ENCODE data around the gene CTNNB1. TPM values are rescaled to one million over a fixed set of nuclear protein-coding genes. Genes with fewer than 3 reads are reported as not detected.

Gene CTNNB1
- total and polyA plus RNA-seq, 2 experiments from 2014 or later = 89.4 to 566 TPM

DNA sequence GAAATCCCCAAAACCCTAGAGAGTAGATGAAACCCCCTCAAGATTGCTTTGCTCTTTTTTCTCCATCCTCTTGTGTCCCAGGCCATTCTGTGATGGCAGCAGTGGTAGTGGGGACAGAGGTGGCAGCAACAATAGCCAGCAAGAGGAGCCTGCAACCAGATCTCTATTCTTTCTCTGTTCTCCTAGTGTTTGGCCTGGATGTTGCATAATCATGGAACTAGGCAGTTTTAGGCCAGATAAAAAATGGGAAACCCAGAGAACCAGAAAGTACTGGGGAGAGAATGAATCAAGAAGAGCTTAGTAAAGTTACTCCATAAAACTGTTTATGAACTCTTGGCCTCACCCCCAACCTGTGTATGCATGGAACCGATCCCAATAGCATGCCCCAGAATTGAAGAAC, 52.3 kb downstream of the CTNNB1 start:
- H3K4me2 ChIP-seq = no peak overlapping the region
- no peak for DNase-seq (ENCODE audit: low spot score)
- H3K4me1 Mint-ChIP-seq = peaks cover 11% of the 10 kb centered on the region; the same call in 2 of the 3 replicates
- no peaks in the 10 kb centered on the region for H4K20me1 ChIP-seq (replicated peaks; ENCODE audit: insufficient read depth)
- H3K27me3 ChIP-seq (ENCODE audit: insufficient read depth) = no peaks in the 10 kb centered on the region
- no peaks in the 10 kb centered on the region for H3K9me3 Mint-ChIP-seq
- H2AFZ ChIP-seq = no peak overlapping the region
- no peaks in the 10 kb centered on the region for H3K79me2 ChIP-seq (replicated peaks; ENCODE audit: insufficient read depth)
- ATAC-seq = no peak
- peaks cover 2% of the 10 kb centered on the region for H3K27me3 Mint-ChIP-seq (ENCODE audit: insufficient read depth, low read depth, poor library complexity)
- H3K4me3 ChIP-seq = no peak overlapping the region
- H3F3A ChIP-seq (replicated peaks; ENCODE audit: low read depth) = no peaks in the 10 kb centered on the region
- TF ChIP-seq, protein P1, sequence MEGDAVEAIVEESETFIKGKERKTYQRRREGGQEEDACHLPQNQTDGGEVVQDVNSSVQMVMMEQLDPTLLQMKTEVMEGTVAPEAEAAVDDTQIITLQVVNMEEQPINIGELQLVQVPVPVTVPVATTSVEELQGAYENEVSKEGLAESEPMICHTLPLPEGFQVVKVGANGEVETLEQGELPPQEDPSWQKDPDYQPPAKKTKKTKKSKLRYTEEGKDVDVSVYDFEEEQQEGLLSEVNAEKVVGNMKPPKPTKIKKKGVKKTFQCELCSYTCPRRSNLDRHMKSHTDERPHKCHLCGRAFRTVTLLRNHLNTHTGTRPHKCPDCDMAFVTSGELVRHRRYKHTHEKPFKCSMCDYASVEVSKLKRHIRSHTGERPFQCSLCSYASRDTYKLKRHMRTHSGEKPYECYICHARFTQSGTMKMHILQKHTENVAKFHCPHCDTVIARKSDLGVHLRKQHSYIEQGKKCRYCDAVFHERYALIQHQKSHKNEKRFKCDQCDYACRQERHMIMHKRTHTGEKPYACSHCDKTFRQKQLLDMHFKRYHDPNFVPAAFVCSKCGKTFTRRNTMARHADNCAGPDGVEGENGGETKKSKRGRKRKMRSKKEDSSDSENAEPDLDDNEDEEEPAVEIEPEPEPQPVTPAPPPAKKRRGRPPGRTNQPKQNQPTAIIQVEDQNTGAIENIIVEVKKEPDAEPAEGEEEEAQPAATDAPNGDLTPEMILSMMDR (conservative IDR thresholded peaks at IDR 0.05; ENCODE audit: low read depth in 2 of 2) = no peak
- no peak for TF ChIP-seq EZH2 (IDR thresholded peaks at IDR 0.05; ENCODE audit: low read depth, unreplicated experiment)
- no peak for TF ChIP-seq ZNF114 (CRISPR knock-in tag; IDR thresholded peaks at IDR 0.05)
- TF ChIP-seq STAT1 (IDR thresholded peaks at IDR 0.05; ENCODE audit: unreplicated experiment) = no peak
- TF ChIP-seq, protein P2, sequence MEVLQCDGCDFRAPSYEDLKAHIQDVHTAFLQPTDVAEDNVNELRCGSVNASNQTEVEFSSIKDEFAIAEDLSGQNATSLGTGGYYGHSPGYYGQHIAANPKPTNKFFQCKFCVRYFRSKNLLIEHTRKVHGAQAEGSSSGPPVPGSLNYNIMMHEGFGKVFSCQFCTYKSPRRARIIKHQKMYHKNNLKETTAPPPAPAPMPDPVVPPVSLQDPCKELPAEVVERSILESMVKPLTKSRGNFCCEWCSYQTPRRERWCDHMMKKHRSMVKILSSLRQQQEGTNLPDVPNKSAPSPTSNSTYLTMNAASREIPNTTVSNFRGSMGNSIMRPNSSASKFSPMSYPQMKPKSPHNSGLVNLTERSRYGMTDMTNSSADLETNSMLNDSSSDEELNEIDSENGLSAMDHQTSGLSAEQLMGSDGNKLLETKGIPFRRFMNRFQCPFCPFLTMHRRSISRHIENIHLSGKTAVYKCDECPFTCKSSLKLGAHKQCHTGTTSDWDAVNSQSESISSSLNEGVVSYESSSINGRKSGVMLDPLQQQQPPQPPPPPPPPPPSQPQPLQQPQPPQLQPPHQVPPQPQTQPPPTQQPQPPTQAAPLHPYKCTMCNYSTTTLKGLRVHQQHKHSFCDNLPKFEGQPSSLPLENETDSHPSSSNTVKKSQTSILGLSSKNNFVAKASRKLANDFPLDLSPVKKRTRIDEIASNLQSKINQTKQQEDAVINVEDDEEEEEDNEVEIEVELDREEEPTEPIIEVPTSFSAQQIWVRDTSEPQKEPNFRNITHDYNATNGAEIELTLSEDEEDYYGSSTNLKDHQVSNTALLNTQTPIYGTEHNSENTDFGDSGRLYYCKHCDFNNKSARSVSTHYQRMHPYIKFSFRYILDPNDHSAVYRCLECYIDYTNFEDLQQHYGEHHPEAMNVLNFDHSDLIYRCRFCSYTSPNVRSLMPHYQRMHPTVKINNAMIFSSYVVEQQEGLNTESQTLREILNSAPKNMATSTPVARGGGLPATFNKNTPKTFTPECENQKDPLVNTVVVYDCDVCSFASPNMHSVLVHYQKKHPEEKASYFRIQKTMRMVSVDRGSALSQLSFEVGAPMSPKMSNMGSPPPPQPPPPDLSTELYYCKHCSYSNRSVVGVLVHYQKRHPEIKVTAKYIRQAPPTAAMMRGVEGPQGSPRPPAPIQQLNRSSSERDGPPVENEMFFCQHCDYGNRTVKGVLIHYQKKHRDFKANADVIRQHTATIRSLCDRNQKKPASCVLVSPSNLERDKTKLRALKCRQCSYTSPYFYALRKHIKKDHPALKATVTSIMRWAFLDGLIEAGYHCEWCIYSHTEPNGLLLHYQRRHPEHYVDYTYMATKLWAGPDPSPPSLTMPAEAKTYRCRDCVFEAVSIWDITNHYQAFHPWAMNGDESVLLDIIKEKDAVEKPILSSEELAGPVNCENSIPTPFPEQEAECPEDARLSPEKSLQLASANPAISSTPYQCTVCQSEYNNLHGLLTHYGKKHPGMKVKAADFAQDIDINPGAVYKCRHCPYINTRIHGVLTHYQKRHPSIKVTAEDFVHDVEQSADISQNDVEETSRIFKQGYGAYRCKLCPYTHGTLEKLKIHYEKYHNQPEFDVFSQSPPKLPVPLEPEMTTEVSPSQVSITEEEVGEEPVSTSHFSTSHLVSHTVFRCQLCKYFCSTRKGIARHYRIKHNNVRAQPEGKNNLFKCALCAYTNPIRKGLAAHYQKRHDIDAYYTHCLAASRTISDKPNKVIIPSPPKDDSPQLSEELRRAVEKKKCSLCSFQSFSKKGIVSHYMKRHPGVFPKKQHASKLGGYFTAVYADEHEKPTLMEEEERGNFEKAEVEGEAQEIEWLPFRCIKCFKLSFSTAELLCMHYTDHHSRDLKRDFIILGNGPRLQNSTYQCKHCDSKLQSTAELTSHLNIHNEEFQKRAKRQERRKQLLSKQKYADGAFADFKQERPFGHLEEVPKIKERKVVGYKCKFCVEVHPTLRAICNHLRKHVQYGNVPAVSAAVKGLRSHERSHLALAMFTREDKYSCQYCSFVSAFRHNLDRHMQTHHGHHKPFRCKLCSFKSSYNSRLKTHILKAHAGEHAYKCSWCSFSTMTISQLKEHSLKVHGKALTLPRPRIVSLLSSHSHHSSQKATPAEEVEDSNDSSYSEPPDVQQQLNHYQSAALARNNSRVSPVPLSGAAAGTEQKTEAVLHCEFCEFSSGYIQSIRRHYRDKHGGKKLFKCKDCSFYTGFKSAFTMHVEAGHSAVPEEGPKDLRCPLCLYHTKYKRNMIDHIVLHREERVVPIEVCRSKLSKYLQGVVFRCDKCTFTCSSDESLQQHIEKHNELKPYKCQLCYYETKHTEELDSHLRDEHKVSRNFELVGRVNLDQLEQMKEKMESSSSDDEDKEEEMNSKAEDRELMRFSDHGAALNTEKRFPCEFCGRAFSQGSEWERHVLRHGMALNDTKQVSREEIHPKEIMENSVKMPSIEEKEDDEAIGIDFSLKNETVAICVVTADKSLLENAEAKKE (CRISPR knock-in tag; IDR thresholded peaks at IDR 0.05) = no peak
- no peak for TF ChIP-seq EZH2phosphoT487 (IDR thresholded peaks at IDR 0.05; ENCODE audit: unreplicated experiment)
- TF ChIP-seq, protein P3, sequence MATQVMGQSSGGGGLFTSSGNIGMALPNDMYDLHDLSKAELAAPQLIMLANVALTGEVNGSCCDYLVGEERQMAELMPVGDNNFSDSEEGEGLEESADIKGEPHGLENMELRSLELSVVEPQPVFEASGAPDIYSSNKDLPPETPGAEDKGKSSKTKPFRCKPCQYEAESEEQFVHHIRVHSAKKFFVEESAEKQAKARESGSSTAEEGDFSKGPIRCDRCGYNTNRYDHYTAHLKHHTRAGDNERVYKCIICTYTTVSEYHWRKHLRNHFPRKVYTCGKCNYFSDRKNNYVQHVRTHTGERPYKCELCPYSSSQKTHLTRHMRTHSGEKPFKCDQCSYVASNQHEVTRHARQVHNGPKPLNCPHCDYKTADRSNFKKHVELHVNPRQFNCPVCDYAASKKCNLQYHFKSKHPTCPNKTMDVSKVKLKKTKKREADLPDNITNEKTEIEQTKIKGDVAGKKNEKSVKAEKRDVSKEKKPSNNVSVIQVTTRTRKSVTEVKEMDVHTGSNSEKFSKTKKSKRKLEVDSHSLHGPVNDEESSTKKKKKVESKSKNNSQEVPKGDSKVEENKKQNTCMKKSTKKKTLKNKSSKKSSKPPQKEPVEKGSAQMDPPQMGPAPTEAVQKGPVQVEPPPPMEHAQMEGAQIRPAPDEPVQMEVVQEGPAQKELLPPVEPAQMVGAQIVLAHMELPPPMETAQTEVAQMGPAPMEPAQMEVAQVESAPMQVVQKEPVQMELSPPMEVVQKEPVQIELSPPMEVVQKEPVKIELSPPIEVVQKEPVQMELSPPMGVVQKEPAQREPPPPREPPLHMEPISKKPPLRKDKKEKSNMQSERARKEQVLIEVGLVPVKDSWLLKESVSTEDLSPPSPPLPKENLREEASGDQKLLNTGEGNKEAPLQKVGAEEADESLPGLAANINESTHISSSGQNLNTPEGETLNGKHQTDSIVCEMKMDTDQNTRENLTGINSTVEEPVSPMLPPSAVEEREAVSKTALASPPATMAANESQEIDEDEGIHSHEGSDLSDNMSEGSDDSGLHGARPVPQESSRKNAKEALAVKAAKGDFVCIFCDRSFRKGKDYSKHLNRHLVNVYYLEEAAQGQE (IDR thresholded peaks at IDR 0.05; ENCODE audit: unreplicated experiment) = no peak
- H3K36me3 Mint-ChIP-seq (ENCODE audit: low read depth) = no peaks in the 10 kb centered on the region
- H3K27ac ChIP-seq (ENCODE audit: low read depth) = no peak overlapping the region
- H3K27ac Mint-ChIP-seq = no peak overlapping the region
- no peaks in the 10 kb centered on the region for H3K36me3 ChIP-seq (ENCODE audit: insufficient read depth)
- no peak overlapping the region for H3K4me3 Mint-ChIP-seq
- H3K9me2 ChIP-seq (ENCODE audit: insufficient read depth) = no peaks in the 10 kb centered on the region
- H3K4me1 ChIP-seq (ENCODE audit: insufficient read depth) = no peaks in the 10 kb centered on the region
